ENCODE data around the gene LRRFIP1. TPM values are rescaled to one million over a fixed set of nuclear protein-coding genes. Genes with fewer than 3 reads are reported as not detected.
A peak's percentile ranks its signal among the peaks of the same experiment; 100 is the strongest.

Gene LRRFIP1
- total and polyA plus RNA-seq, 2 of the 13 experiments (the other 11 are each of a cell fraction or from before 2014, with no cell fraction given): 15.9 to 40.5 TPM

GRCh38 chr2:237742191-237742590, 114.8 kb downstream of the LRRFIP1 start (continued):
- TF ChIP-seq GATA4 (IDR thresholded peaks at IDR 0.05; ENCODE audit: borderline replicate concordance, low read depth) (peak; percentile 47; the same call in 1 of the 2 replicates), PHF5A (CRISPR knock-in tag; IDR thresholded peaks at IDR 0.05; ENCODE audit: low read depth, unreplicated experiment) (no peak), RAD51 (IDR thresholded peaks at IDR 0.05; ENCODE audit: borderline replicate concordance) (no peak), DR1 (CRISPR knock-in tag; IDR thresholded peaks at IDR 0.05) (no peak), ZNF841 (CRISPR knock-in tag; IDR thresholded peaks at IDR 0.05; ENCODE audit: borderline replicate concordance) (no peak), MTA1 (CRISPR knock-in tag; IDR thresholded peaks at IDR 0.05; ENCODE audit: borderline replicate concordance) (peak; percentile 75), ZNF136 (CRISPR knock-in tag; IDR thresholded peaks at IDR 0.05; ENCODE audit: low read depth) (no peak), ZNF142 (CRISPR knock-in tag; IDR thresholded peaks at IDR 0.05) (no peak), ZNF564 (CRISPR knock-in tag; IDR thresholded peaks at IDR 0.05) (no peak), ZNF891 (CRISPR knock-in tag; IDR thresholded peaks at IDR 0.05) (no peak), ARID5B (CRISPR knock-in tag; IDR thresholded peaks at IDR 0.05) (peak; percentile 97), ZBTB33 (CRISPR knock-in tag; IDR thresholded peaks at IDR 0.05) (peak; percentile 97), ZNF383 (CRISPR knock-in tag; IDR thresholded peaks at IDR 0.05; ENCODE audit: borderline replicate concordance) (no peak), SUZ12 (IDR thresholded peaks at IDR 0.05; ENCODE audit: low read depth, low read length) (no peak), TAF15 (IDR thresholded peaks at IDR 0.05; ENCODE audit: low read depth, low read length, poor library complexity, severe bottlenecking) (no peak), MNT (IDR thresholded peaks at IDR 0.05) (no peak), PLRG1 (conservative IDR thresholded peaks at IDR 0.05) (no peak), ETV6 (CRISPR knock-in tag; conservative IDR thresholded peaks at IDR 0.05) (no peak)

Data from HepG2 (cell line).